GM10266 (cell line): ENCODE results near the gene REPIN1.
"Not testable (repeated sequence)": the region's sequence is repeated elsewhere in the genome, so short reads cannot be mapped to it uniquely, and the experiment has no call there.

Experiments used
- DNase-seq: peaks from one replicate; pipeline ENCODE4 v3.0.0; 2012; ENCODE audit errors: extremely low spot score
- CTCF ChIP-seq: IDR thresholded peaks from 2 replicates; pipeline ENCODE4 v1.5.1; 2012; ENCODE audit warnings: mild to moderate bottlenecking, low read depth; ENCODE audit not compliant: control insufficient read depth, insufficient read depth; ENCODE audit errors: missing control alignments

Gene REPIN1

DNA sequence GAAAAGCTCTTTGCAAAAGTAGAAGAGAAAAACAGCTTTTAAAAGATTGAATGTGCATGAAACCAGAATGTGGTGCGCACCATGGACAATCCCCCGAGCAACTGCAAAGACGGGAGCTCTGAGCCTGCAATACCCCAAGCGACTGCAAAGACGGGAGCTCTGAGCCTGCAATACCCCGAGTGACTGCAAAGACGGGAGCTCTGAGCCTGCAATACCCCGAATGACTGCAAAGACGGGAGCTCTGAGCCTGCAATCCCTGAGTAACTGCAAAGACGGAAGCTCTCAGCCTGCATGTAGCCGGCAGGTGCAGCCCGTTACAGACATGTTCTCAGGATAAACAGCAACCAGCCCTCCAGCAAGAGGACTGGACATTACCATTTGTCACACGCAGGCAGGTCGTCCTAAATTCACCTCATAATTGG is 16.7 kb downstream of the REPIN1 start:
- DNase-seq, result no peak
- TF ChIP-seq CTCF, result no peak

DNA sequence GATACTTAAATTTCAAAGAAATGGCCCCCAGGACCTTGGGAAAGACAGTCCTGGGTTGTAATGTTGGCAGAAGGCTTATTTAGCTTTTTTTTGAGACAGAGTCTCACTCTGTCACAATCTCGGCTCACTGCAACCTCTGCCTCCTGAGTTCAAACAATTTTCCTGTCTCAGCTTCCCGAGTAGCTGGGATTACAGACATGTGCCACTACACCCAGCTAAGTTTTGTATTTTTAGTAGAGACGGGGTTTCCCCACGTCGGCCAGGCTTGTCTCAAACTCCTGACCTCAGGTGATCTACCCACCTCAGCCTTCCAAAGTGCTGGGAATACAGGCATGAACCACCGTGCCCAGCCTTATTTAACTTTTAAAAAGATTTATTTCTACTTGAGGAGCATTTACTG is 17.3 kb downstream of the REPIN1 start:
- DNase-seq, result not testable (repeated sequence)

DNA sequence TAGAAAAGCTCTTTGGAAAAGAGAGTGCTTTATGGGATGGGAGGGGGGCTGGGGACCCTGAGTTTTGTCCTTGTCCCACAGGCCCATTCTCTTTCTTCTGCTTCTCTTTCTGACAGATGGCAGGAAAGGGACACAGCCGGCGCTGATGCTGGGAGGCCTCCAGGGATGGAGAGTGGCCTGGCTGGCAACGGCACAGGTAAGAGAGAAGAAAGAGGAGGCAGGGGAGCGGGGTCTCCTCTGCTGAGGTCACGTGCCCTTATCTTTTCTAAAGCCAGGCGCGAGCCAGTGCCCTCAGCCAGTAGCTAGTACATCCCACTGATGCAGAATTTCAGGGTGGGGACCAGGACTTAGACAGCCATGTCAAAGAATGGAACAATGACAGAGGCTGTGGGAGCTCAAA is 19.7 kb downstream of the REPIN1 start:
- TF ChIP-seq CTCF, result no peak
- no peak for DNase-seq

GRCh38 chr7:150388709-150389531 is 20.3 kb downstream of the REPIN1 start:
- no peak for DNase-seq

DNA sequence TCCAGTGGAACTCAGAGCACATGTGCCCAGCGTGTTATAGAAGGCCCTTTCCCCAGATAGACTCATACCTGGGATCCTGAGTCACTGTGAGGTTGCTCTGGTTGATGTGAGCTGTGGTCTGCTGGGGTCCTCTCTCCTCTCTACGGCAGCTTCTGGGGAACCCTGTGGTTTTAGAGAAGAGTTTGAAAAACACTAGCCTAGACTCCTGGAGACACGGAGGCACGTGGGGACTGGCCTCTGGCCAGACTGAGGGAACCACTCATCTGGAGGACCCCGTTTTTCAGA is 20.9 kb downstream of the REPIN1 start:
- TF ChIP-seq CTCF, result no peak
- no peak for DNase-seq

More at GRCh38 chr7:150388709-150389531, 20.3 kb downstream of the REPIN1 start:
- no peak for TF ChIP-seq CTCF

- no peak for TF ChIP-seq CTCF
- DNase-seq, result no peak
Observed at GRCh38 chr7:150390205-150390604, 21.6 kb downstream of the REPIN1 start.

GRCh38 chr7:150393325-150393724 is 24.7 kb downstream of the REPIN1 start:
- DNase-seq, result no peak
- no peak for TF ChIP-seq CTCF

GRCh38 chr7:150396426-150396825 is 27.8 kb downstream of the REPIN1 start:
- no peak for DNase-seq
- TF ChIP-seq CTCF, result no peak
